Measurements from ENCODE around the gene KLF1. TPM values are rescaled to one million over a fixed set of nuclear protein-coding genes. Genes with fewer than 3 reads are reported as not detected.
A peak's percentile ranks its signal among the peaks of the same experiment; 100 is the strongest.

KLF1 gene
- total and polyA plus RNA-seq, 2 of the 8 experiments (the other 6 are each of a cell fraction or from before 2014, with no cell fraction given) = 0.84 to 0.91 TPM

DNA sequence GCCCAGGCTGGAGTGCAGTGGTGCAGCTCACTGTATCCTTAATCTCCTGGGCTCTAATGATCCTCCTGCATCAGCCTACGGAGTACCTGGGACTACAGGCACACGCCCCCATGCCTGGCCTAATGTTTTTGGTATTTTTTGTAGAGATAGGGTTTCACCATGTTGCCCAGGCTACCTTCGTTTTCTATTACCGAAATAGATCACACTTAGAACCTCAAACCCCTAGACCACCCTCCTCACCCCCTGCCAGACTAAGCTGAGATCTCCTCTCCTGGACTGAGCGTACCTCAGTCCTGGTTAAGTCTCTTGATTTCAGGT, 391 bp downstream of the KLF1 start:
- Histone ChIP-seq H3K4me2 (ENCODE audit: insufficient read depth in 1 of 2, low read depth in 2 of 2, low read length in 2 of 2) (peak overlapping the region; percentile 75 to 97; a peak in 2 of 4 replicates), H3K4me1 (replicated peaks in 1 of 4; ENCODE audit: control insufficient read depth in 3 of 4, insufficient read depth in 4 of 4, low read length in 3 of 4) (peaks cover 0 to 7% (median 4%) of the 10 kb centered on the region in 4 experiments; a peak in 5 of 7 replicates), H3K4ac (replicated peaks; ENCODE audit: insufficient read length, low read depth, low read length) (no peak overlapping the region), H3K79me1 (ENCODE audit: low read depth, low read length) (0 out of 2 replicates have a peak, but pooled peaks cover under 1% of the 10 kb centered on the region), H4K8ac (ENCODE audit: extremely low read depth, insufficient read depth, low read length) (peak overlapping the region; percentile 71; the same call in 1 of the 2 replicates), H2BK15ac (ENCODE audit: low read length) (peak overlapping the region; percentile 61; the same call in 1 of the 2 replicates), H2AFZ (ENCODE audit: low read length) (no peak overlapping the region), H3K23ac (ENCODE audit: insufficient read length) (no peak overlapping the region), H3K23me2 (ENCODE audit: low read depth, low read length) (peaks cover 14% of the 10 kb centered on the region; the same call in 1 of the 2 replicates), H3K9ac (replicated peaks in 1 of 4; ENCODE audit: extremely low read depth in 1 of 4, low read depth in 3 of 4, low read length in 3 of 4) (no peak overlapping the region), H3K18ac (ENCODE audit: extremely low read depth, low read length) (no peak overlapping the region), H2BK5ac (ENCODE audit: low read depth, low read length) (no peak overlapping the region), H3K79me2 (ENCODE audit: control insufficient read depth in 1 of 2, insufficient read depth in 2 of 2, low read length in 2 of 2) (peaks cover 0 to 6% of the 10 kb centered on the region in 2 experiments; a peak in 1 of 4 replicates), H3K14ac (ENCODE audit: insufficient read length) (no peak overlapping the region), H2BK20ac (ENCODE audit: low read length) (no peak overlapping the region), H3K27ac (ENCODE audit: low read depth, low read length) (no peak overlapping the region), H3K9me3 (ENCODE audit: insufficient read depth in 2 of 2, low read depth in 1 of 2, low read length in 1 of 2) (no peaks in the 10 kb centered on the region; a peak in 2 of 4 replicates), H4K20me1 (replicated peaks in 1 of 2; ENCODE audit: control insufficient read depth in 1 of 2, insufficient read depth in 2 of 2, low read length in 2 of 2) (peaks cover 0 to 5% of the 10 kb centered on the region in 2 experiments), H3K27me3 (replicated peaks in 1 of 4; ENCODE audit: control insufficient read depth in 3 of 4, extremely low read depth in 1 of 4, insufficient read depth in 3 of 4, low read length in 3 of 4) (peaks cover 0 to 9% (median 4%) of the 10 kb centered on the region in 4 experiments; a peak in 4 of 7 replicates), H3K36me3 (ENCODE audit: control insufficient read depth in 2 of 4, insufficient read depth in 4 of 4, low read length in 3 of 4) (no peaks in the 10 kb centered on the region), H4K5ac (ENCODE audit: insufficient read length, low read depth, low read length) (no peak overlapping the region), H2BK120ac (replicated peaks; ENCODE audit: low read depth, low read length) (no peak overlapping the region), H4K91ac (replicated peaks; ENCODE audit: insufficient read length, low read length) (no peak overlapping the region), H2AK5ac (ENCODE audit: low read depth, low read length) (no peak overlapping the region), H3K56ac (replicated peaks; ENCODE audit: insufficient read length, low read depth, low read length) (no peak overlapping the region), H2BK12ac (ENCODE audit: low read depth, low read length) (0 out of 2 replicates have a peak overlapping the region, but pooled peaks have one; percentile 39), H3K4me3 (ENCODE audit: extremely low read depth in 1 of 4, insufficient read depth in 2 of 4, low read depth in 3 of 4, low read length in 4 of 4) (peak overlapping the region in 1 of 4 experiments; percentile 75; a peak in 1 of 8 replicates)
- DNase-seq (ENCODE audit: low read depth in 1 of 2, low spot score in 2 of 2) (no peak), FAIRE-seq (no peak)
- ChIA-PET POLR2A (ENCODE audit: partially characterized antibody) (interaction anchor here (0.7 to 12.3 kb wide), 15 partner anchors 6 to 95 kb away, joined by 3 to 110 read pairs (median 5); partner anchors contain the start of genes CALR, FARSA, GADD45GIP1 and GCDH), CTCF (ENCODE audit: partially characterized antibody) (interaction anchor here (0.6 to 2.3 kb wide), 10 partner anchors 10 to 268 kb away, joined by 3 to 7 read pairs (median 3); partner anchors contain the start of gene CALR)
- WGBS, 2 experiments (ENCODE audit: extremely low coverage in 1 of 2, insufficient coverage in 1 of 2, insufficient read length in 1 of 2, insufficient replicate concordance in 2 of 2, low coverage in 1 of 2, low lambda C conversion rate in 2 of 2, missing lambda C conversion rate in 1 of 2) = 87% methylated on average over 5 of the region's 5 CpGs; no CpG with 5 or more reads in 1 of the 2 experiments
- TF ChIP-seq BCL11A (IDR thresholded peaks at IDR 0.05; ENCODE audit: low read depth in 2 of 2, low read length in 2 of 2) (no peak), SAP30 (IDR thresholded peaks at IDR 0.05; ENCODE audit: insufficient read depth, insufficient replicate concordance, low read length) (no peak), PHF8 (conservative IDR thresholded peaks at IDR 0.05; ENCODE audit: low read depth, low read length) (no peak), KDM1A (IDR thresholded peaks at IDR 0.05; ENCODE audit: borderline replicate concordance, low read length) (no peak), RXRA (IDR thresholded peaks at IDR 0.05; ENCODE audit: insufficient read depth, low read depth, low read length) (no peak), SUZ12 (IDR thresholded peaks at IDR 0.05; ENCODE audit: low read length) (no peak), TAF7 (optimal IDR thresholded peaks at IDR 0.05; ENCODE audit: borderline replicate concordance, low read depth, low read length) (no peak), RFX5 (IDR thresholded peaks at IDR 0.05; ENCODE audit: borderline replicate concordance, low read depth, low read length) (no peak), EP300 (IDR thresholded peaks at IDR 0.05; ENCODE audit: borderline replicate concordance in 1 of 2, low read depth in 2 of 2, low read length in 2 of 2) (no peak), CHD2 (IDR thresholded peaks at IDR 0.05; ENCODE audit: low read length) (no peak), SIN3A (conservative IDR thresholded peaks at IDR 0.05 in 1 of 2, IDR thresholded peaks at IDR 0.05 in 1 of 2; ENCODE audit: low read depth in 1 of 2, low read length in 2 of 2) (no peak)
- TF ChIP-seq, protein P1, sequence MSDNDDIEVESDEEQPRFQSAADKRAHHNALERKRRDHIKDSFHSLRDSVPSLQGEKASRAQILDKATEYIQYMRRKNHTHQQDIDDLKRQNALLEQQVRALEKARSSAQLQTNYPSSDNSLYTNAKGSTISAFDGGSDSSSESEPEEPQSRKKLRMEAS (IDR thresholded peaks at IDR 0.05) = no peak

Measured in H1 (cell line).